Stomach (tissue), 9 donors: ENCODE data around the gene SPAG16. TPM values are rescaled to one million over a fixed set of nuclear protein-coding genes. Genes with fewer than 3 reads are reported as not detected.

ENCODE experiments used
- DNase-seq, 2 donors: peaks; one replicate each; pipeline versions ENCODE4 v3.0.0 to v3.0.0-alpha.2; 2013 to 2019
- H3K27ac ChIP-seq, 5 donors: fragments of 200-600 bp in 4 of 5; sonication (generic) in 4 of 5; one replicate each; pipeline ENCODE4 v1.5.1; 2013 to 2019; ENCODE audit warnings: mild to moderate bottlenecking in 1 of 5, moderate library complexity in 1 of 5
- H3K27me3 ChIP-seq, 3 donors: fragments of 200-600 bp; sonication (generic); one replicate each; pipeline ENCODE4 v1.5.1; 2017 to 2019; ENCODE audit warnings: mixed run types in 1 of 3
- H3K36me3 ChIP-seq, 4 donors: fragments of 200-600 bp; sonication (generic); 1 replicate in 3 of 4; 2 replicates in 1 of 4; pipeline ENCODE4 v1.5.1; 2016 to 2019
- H3K4me1 ChIP-seq, 4 donors: fragments of 200-600 bp; sonication (generic); one replicate each; pipeline ENCODE4 v1.5.1; 2016 to 2019
- H3K4me3 ChIP-seq, 4 donors: fragments of 200-600 bp; sonication (generic) in 3 of 4; one replicate each; pipeline ENCODE4 v1.5.1; 2016 to 2019; ENCODE audit warnings: mild to moderate bottlenecking in 1 of 4
- H3K9me3 ChIP-seq, 4 donors: fragments of 200-600 bp; sonication (generic); one replicate each; pipeline ENCODE4 v1.5.1; 2016 to 2019
- EP300 ChIP-seq: sonication (generic); formaldehyde crosslinking; IDR thresholded peaks from one replicate; pipeline ENCODE4 v1.6.1; 2017; ENCODE audit warnings: antibody characterized with exemption
- POLR2A ChIP-seq, 4 donors: fragments of 450-650 bp; IDR thresholded peaks; one replicate each; pipeline ENCODE4 v1.6.1; 2016; ENCODE audit warnings: antibody characterized with exemption in 4 of 4, control low read depth in 2 of 4, mild to moderate bottlenecking in 1 of 4, moderate library complexity in 1 of 4
- POLR2AphosphoS5 ChIP-seq, 3 donors: sonication (generic); formaldehyde crosslinking; IDR thresholded peaks; one replicate each; pipeline ENCODE4 v1.6.1; 2016; ENCODE audit warnings: antibody characterized with exemption in 3 of 3
- WGBS, 5 donors: extraction: QIAGEN DNeasy Blood & Tissue Kit in 3 of 5; methylation state at CpG; one replicate each; pipeline versions ENCODE4 v1.1.5 to v1.1.7; 2013 to 2018; 5-methylcytosine and 5-hydroxymethylcytosine counted together
- intact Hi-C: fragments of 100-400 bp; cut with DNase I; formaldehyde crosslinking; loops from one replicate; pipeline ENCODE4 v1.15.1; 2023; ENCODE audit warnings: low total_unique reads
- polyA plus RNA-seq, 3 donors: library from polyadenylated mRNA; stranded (reverse); fragments of 200-250 nt; gene quantifications; one replicate each; pipeline ENCODE4 v1.2.3, GENCODE V29; 2013
- total RNA-seq, 5 donors: library from RNA; depleted of rRNA; stranded (reverse); fragments of >200 nt; gene quantifications; one replicate each; pipeline versions ENCODE4 v1.1.0 to v1.2.3, GENCODE V29; 2014 to 2016
- TF ChIP-seq, protein P1 (sequence below), 7 experiments: fragments of 450-650 bp in 4 of 7; fragments of 200-600 bp in 3 of 7; sonication (generic) in 3 of 7; IDR thresholded peaks; one replicate each; pipeline ENCODE4 v1.5.1; 2016 to 2019; ENCODE audit warnings: antibody characterized with exemption in 7 of 7, control low read depth in 2 of 7, mild to moderate bottlenecking in 1 of 7
- donor health status: healthy with polysubstance abuse.
- donor health status: Bipolar disorder and iron deficiency.
- donor health status: healthy.

The SPAG16 gene
- total and polyA plus RNA-seq, 8 donors = 16.0 to 137 (median 34.4) TPM

DNA sequence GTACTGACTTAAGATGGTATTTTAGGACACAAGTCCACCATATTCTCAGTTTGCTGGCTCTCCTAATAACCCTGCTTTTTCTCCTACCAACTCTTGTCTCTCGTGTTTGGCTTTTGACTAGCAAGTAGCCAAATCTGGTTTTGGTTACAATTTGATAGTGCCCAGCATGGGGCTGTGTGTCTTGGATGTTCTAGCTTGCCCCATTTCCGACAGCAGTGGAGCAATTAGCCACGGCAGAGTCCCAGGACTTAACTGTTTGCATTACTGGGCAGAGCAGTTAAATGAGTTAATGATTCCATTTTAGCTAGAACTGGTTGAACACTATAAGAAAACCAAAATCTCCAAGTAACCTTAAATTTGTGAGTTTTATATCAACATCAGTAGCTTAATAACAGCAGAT, 18.6 kb upstream of the SPAG16 start:
- no peak overlapping the region for H3K4me3 ChIP-seq
- no peaks in the 10 kb centered on the region for H3K4me1 ChIP-seq
- H3K27ac ChIP-seq = no peak overlapping the region
- no peak for DNase-seq
- 75 to 84% (median 80%) methylated on average over 3 of the region's 3 CpGs for WGBS, 5 donors
- intact Hi-C loops = no loop called here
- no peaks in the 10 kb centered on the region for H3K9me3 ChIP-seq
- no peaks in the 10 kb centered on the region for H3K36me3 ChIP-seq
- H3K27me3 ChIP-seq = no peaks in the 10 kb centered on the region
- TF ChIP-seq, protein P1, sequence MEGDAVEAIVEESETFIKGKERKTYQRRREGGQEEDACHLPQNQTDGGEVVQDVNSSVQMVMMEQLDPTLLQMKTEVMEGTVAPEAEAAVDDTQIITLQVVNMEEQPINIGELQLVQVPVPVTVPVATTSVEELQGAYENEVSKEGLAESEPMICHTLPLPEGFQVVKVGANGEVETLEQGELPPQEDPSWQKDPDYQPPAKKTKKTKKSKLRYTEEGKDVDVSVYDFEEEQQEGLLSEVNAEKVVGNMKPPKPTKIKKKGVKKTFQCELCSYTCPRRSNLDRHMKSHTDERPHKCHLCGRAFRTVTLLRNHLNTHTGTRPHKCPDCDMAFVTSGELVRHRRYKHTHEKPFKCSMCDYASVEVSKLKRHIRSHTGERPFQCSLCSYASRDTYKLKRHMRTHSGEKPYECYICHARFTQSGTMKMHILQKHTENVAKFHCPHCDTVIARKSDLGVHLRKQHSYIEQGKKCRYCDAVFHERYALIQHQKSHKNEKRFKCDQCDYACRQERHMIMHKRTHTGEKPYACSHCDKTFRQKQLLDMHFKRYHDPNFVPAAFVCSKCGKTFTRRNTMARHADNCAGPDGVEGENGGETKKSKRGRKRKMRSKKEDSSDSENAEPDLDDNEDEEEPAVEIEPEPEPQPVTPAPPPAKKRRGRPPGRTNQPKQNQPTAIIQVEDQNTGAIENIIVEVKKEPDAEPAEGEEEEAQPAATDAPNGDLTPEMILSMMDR (IDR thresholded peaks at IDR 0.05) = no peak
- TF ChIP-seq EP300 (no peak), POLR2A (IDR thresholded peaks at IDR 0.05) (no peak), POLR2AphosphoS5 (IDR thresholded peaks at IDR 0.05) (no peak)

DNA sequence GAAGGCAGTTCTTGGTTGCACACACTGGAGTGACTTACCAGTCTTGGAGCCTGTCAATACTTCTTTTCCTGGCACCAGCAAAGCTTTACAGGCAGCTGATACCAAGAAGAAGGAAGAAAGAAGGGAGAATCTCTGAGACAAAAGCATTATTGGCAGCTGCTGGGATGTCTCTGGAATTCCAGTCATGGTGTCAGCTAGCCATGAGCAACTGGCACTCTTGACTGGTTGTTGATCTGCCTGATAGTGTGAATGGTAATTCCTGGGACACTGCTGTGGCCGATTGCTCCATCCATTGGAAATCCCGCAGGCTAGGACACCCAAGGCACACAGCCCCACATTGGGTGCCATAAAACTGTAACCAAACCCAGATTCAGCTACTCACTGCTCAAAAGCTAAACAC, 17.8 kb upstream of the SPAG16 start:
- 83 to 100% (median 93%) methylated on average over 2 of the region's 2 CpGs for WGBS, 5 donors
- no peaks in the 10 kb centered on the region for H3K4me1 ChIP-seq
- no peak overlapping the region for H3K27ac ChIP-seq
- intact Hi-C loops = no loop called here
- no peaks in the 10 kb centered on the region for H3K9me3 ChIP-seq
- no peak for TF ChIP-seq EP300
- TF ChIP-seq POLR2A (IDR thresholded peaks at IDR 0.05) = no peak
- TF ChIP-seq POLR2AphosphoS5 (IDR thresholded peaks at IDR 0.05) = no peak
- TF ChIP-seq, protein P1 (IDR thresholded peaks at IDR 0.05) = no peak
- H3K27me3 ChIP-seq = no peaks in the 10 kb centered on the region
- no peak for DNase-seq
- no peaks in the 10 kb centered on the region for H3K36me3 ChIP-seq
- H3K4me3 ChIP-seq = no peak overlapping the region

DNA sequence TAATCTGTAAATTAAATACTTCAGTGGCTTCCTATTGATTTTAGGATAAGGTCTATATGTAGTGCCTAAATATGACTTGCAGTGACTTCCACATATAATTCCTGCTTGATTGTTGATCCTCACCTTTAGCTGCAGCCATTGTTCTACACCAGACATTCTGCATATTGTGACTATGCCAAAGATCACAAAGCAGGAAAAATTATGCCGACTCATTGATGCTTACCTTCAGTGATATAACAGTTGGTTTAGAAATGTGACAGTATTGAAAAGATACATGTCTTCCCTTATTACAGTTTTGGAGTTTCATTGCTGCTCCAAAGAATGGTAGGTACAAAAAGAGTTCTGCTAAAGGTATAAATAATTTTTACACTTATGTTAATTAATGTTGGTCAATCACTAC, 12.3 kb upstream of the SPAG16 start:
- no peaks in the 10 kb centered on the region for H3K4me1 ChIP-seq
- no peaks in the 10 kb centered on the region for H3K36me3 ChIP-seq
- WGBS, 5 donors = 48 to 82% (median 58%) methylated on average over 1 of the region's 1 CpG
- intact Hi-C loops = no loop called here
- H3K9me3 ChIP-seq = peaks cover 0 to 2% (median under 1%) of the 10 kb centered on the region in 4 donors
- no peak for TF ChIP-seq EP300
- TF ChIP-seq, protein P1 (IDR thresholded peaks at IDR 0.05) = no peak
- TF ChIP-seq POLR2AphosphoS5 (IDR thresholded peaks at IDR 0.05) = no peak
- no peak for TF ChIP-seq POLR2A (IDR thresholded peaks at IDR 0.05)
- no peak overlapping the region for H3K27ac ChIP-seq
- H3K27me3 ChIP-seq = no peaks in the 10 kb centered on the region
- H3K4me3 ChIP-seq = no peak overlapping the region
- no peak for DNase-seq

DNA sequence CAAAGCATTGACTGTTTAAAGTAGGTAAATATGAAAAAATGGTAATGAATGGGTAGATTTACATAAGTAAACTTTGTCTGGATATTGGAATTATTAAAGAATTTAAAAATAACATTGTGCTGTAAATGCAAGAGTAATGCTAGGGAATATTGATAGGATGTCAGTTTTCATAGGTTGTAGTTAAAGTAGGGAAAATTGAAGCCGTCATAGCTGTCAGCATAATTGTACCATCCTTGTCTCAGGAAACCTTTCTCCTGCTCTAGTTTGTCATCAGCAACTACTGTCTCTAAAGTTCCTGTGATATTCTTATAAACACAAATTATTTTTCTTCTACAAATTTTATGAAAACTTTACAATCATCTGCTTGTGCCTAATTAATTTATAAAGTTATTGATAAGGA, 10.1 kb upstream of the SPAG16 start:
- DNase-seq = no peak
- peaks cover 0 to 12% (median 11%) of the 10 kb centered on the region in 4 donors for H3K9me3 ChIP-seq
- H3K4me3 ChIP-seq = no peak overlapping the region
- WGBS, 5 donors = 85 to 95% (median 90%) methylated on average over 1 of the region's 1 CpG
- no peak for TF ChIP-seq EP300
- TF ChIP-seq, protein P1 (IDR thresholded peaks at IDR 0.05) = no peak
- TF ChIP-seq POLR2AphosphoS5 (IDR thresholded peaks at IDR 0.05) = no peak
- no peak overlapping the region for H3K27ac ChIP-seq
- no peaks in the 10 kb centered on the region for H3K27me3 ChIP-seq
- no peaks in the 10 kb centered on the region for H3K4me1 ChIP-seq
- intact Hi-C loops = no loop called here
- H3K36me3 ChIP-seq = no peaks in the 10 kb centered on the region
